ENCODE data around the gene SF3A1.
"Not testable (repeated sequence)": the region's sequence is repeated elsewhere in the genome, so short reads cannot be mapped to it uniquely, and the experiment has no call there.

Gene SF3A1

GRCh38 chr22:30348404-30348803 is 8.3 kb downstream of the SF3A1 start:
- no peak for DNase-seq (ENCODE audit: low read depth)
- TF ChIP-seq CTCF (IDR thresholded peaks at IDR 0.05; ENCODE audit: insufficient read depth, low read depth, low read length, missing control alignments), result no peak
- H3K4me3 ChIP-seq (ENCODE audit: low read length), result no peak overlapping the region

- no peak for TF ChIP-seq CTCF (IDR thresholded peaks at IDR 0.05; ENCODE audit: insufficient read depth, low read depth, low read length, missing control alignments)
- H3K4me3 ChIP-seq (ENCODE audit: low read length), result no peak overlapping the region
- DNase-seq (ENCODE audit: low read depth), result peak; percentile 44
These were observed 9.3 kb downstream of the SF3A1 start for GRCh38 chr22:30347255-30347892.

- no peak overlapping the region for H3K4me3 ChIP-seq (ENCODE audit: low read length)
- no peak for DNase-seq (ENCODE audit: low read depth)
- TF ChIP-seq CTCF (IDR thresholded peaks at IDR 0.05; ENCODE audit: insufficient read depth, low read depth, low read length, missing control alignments), result no peak
These were observed 12.1 kb downstream of the SF3A1 start for GRCh38 chr22:30344447-30345200.

GRCh38 chr22:30340911-30341685 is 15.6 kb downstream of the SF3A1 start:
- no peak for DNase-seq (ENCODE audit: low read depth)
- no peak overlapping the region for H3K4me3 ChIP-seq (ENCODE audit: low read length)
- no peak for TF ChIP-seq CTCF (IDR thresholded peaks at IDR 0.05; ENCODE audit: insufficient read depth, low read depth, low read length, missing control alignments)

GRCh38 chr22:30338802-30339201 is 17.9 kb downstream of the SF3A1 start:
- no peak for DNase-seq (ENCODE audit: low read depth)
- TF ChIP-seq CTCF (IDR thresholded peaks at IDR 0.05; ENCODE audit: insufficient read depth, low read depth, low read length, missing control alignments), result no peak
- H3K4me3 ChIP-seq (ENCODE audit: low read length), result no peak overlapping the region

GRCh38 chr22:30338341-30338740 is 18.4 kb downstream of the SF3A1 start:
- not testable (repeated sequence) for H3K4me3 ChIP-seq (ENCODE audit: low read length); DNase-seq (ENCODE audit: low read depth)

GRCh38 chr22:30337461-30337778 is 19.3 kb downstream of the SF3A1 start:
- TF ChIP-seq CTCF (IDR thresholded peaks at IDR 0.05; ENCODE audit: insufficient read depth, low read depth, low read length, missing control alignments), result no peak
- no peak overlapping the region for H3K4me3 ChIP-seq (ENCODE audit: low read length)
- no peak for DNase-seq (ENCODE audit: low read depth)
